ENCODE measurements around the gene LY86. TPM values are rescaled to one million over a fixed set of nuclear protein-coding genes. Genes with fewer than 3 reads are reported as not detected.

The LY86 gene
- total RNA-seq, 1 donor from 2014 or later = not detected

- no peak for DNase-seq
- no peak for TF ChIP-seq CTCF (IDR thresholded peaks at IDR 0.05; ENCODE audit: partially characterized antibody, unreplicated experiment)
- Mint-ChIP-seq H3K36me3 (ENCODE audit: unreplicated experiment) (peaks cover 12% of the 10 kb centered on the region), H3K4me3 (ENCODE audit: unreplicated experiment) (no peak overlapping the region), H3K9me3 (ENCODE audit: unreplicated experiment) (peaks cover 7% of the 10 kb centered on the region), H3K27ac (ENCODE audit: unreplicated experiment) (no peak overlapping the region), H3K4me1 (ENCODE audit: low read depth, unreplicated experiment) (peaks cover 12% of the 10 kb centered on the region), H3K27me3 (ENCODE audit: unreplicated experiment) (peaks cover 3% of the 10 kb centered on the region)
Measured at GRCh38 chr6:6585003-6585311, 3.6 kb upstream of the LY86 start.

DNA sequence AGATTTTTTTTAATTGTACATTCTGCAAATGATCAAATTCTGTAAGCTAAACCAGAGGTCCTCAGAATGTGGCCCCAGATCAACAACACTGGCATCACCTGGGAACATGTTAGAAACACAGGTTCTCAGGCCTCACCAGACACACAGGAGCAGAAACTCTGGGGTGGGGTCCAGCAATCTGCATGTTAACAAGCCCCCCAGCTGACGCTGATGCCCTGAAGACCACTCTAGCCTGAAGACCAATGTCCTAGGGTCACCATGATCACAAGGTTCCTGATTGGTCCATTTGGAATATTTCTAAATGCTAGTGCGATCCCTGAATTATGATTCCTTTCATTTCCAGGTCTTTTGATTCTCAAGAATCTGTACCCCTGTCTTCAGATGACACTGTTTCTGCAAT lies 2.4 kb upstream of the LY86 start:
- DNase-seq = no peak
- H3K27ac Mint-ChIP-seq (ENCODE audit: unreplicated experiment) = no peak overlapping the region
- H3K9me3 Mint-ChIP-seq (ENCODE audit: unreplicated experiment) = peaks cover 7% of the 10 kb centered on the region

DNA sequence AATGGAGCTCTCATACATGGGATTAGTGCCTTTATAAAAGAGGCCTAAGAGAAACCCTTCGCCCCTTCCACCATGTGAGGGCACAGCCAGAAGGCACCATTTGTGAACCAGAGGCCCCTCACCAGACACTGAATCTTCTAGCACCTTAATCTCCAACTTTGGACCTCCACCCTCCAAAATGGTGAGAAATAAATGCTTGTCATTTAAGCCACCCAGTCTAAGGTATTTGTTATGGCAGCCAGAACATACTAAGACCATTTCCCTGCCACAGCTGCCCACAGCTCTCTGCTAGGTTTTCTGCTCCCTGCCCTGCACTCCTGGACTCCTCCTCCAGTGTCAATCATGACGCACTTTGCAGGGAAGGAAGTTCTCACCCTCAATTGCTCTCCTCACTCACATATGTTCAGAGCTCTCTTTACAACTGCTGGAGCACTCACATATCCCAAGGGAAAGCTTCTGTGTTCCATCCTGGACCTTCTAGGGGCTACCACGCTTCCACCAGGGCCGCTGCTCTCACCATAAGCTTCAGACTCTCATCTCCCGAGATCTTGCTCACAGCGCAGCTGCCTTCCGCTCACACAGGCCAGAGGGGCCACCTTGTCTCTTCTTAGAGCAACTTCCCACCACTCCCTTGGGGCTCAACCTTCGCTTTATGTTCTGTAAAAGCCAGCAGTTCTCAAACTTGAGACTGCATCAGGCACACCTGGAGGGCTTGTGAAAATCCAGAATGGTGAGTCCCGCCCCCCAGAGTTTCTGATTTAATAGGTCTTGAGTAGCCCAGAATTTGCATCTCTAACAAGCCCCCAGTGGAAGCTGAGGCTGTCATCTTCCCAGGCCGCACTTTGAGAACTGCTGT lies 1.6 kb upstream of the LY86 start:
- peaks cover 7% of the 10 kb centered on the region for H3K9me3 Mint-ChIP-seq (ENCODE audit: unreplicated experiment)

More for the DNA sequence above, 2.4 kb upstream of the LY86 start:
- H3K27me3 Mint-ChIP-seq (ENCODE audit: unreplicated experiment) = peaks cover 3% of the 10 kb centered on the region
- no peak for TF ChIP-seq CTCF (IDR thresholded peaks at IDR 0.05; ENCODE audit: partially characterized antibody, unreplicated experiment)
- H3K4me1 Mint-ChIP-seq (ENCODE audit: low read depth, unreplicated experiment) = peaks cover 12% of the 10 kb centered on the region
- peaks cover 5% of the 10 kb centered on the region for H3K36me3 Mint-ChIP-seq (ENCODE audit: unreplicated experiment)
- H3K4me3 Mint-ChIP-seq (ENCODE audit: unreplicated experiment) = no peak overlapping the region

GRCh38 chr6:6587696-6588063 lies 840 bp upstream of the LY86 start:
- Mint-ChIP-seq H3K4me3 (ENCODE audit: unreplicated experiment) (no peak overlapping the region), H3K27ac (ENCODE audit: unreplicated experiment) (no peak overlapping the region), H3K27me3 (ENCODE audit: unreplicated experiment) (peaks cover 3% of the 10 kb centered on the region), H3K4me1 (ENCODE audit: low read depth, unreplicated experiment) (peaks cover 12% of the 10 kb centered on the region), H3K9me3 (ENCODE audit: unreplicated experiment) (peaks cover 7% of the 10 kb centered on the region), H3K36me3 (ENCODE audit: unreplicated experiment) (peaks cover 5% of the 10 kb centered on the region)
- TF ChIP-seq CTCF (IDR thresholded peaks at IDR 0.05; ENCODE audit: partially characterized antibody, unreplicated experiment) = no peak
- DNase-seq = no peak

More for the DNA sequence above, 1.6 kb upstream of the LY86 start:
- Mint-ChIP-seq H3K27me3 (ENCODE audit: unreplicated experiment) (peaks cover 3% of the 10 kb centered on the region), H3K36me3 (ENCODE audit: unreplicated experiment) (peaks cover 5% of the 10 kb centered on the region), H3K27ac (ENCODE audit: unreplicated experiment) (no peak overlapping the region), H3K4me3 (ENCODE audit: unreplicated experiment) (peak overlapping the region; percentile 11), H3K4me1 (ENCODE audit: low read depth, unreplicated experiment) (peaks cover 12% of the 10 kb centered on the region)
- DNase-seq = no peak
- no peak for TF ChIP-seq CTCF (IDR thresholded peaks at IDR 0.05; ENCODE audit: partially characterized antibody, unreplicated experiment)

DNA sequence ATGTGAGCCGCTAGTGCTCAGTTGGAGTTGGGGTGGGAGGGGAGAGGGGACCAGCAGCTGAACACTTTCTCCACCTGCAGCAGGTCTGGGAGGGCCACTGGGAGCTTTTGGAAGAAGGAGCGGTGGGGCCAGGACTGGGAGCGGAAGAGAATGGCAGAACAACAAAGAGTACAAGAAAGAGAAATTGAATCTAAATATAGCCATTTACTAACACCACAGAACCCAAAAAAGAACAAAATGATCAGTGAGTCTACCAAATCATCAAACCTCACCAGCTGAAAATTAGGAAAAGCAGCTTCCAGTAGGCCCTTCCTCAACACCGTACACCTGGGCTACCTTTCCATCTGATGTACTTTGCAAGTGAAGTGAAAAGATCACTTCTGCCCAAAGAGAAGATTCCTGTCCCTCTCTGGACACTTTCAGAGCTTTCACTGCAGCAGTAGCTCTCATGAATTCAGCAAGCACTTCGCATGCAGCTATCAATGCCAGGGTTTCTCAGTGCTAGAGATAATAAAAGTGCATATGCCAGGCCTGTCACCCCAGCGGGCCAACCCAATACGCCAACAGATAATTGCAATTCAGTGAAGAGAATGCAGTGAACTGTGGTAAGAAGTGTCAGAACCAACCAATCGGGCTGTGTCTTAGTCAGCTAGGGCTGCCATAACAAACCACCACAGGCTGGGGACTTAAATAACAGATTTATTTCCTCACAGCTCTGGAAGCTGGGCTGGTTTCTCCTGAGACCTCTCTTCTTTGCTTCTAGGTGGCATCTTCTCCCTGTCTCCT lies 597 bp downstream of the LY86 start:
- Mint-ChIP-seq H3K9me3 (ENCODE audit: unreplicated experiment) (peaks cover 7% of the 10 kb centered on the region), H3K4me3 (ENCODE audit: unreplicated experiment) (no peak overlapping the region), H3K27ac (ENCODE audit: unreplicated experiment) (no peak overlapping the region), H3K4me1 (ENCODE audit: low read depth, unreplicated experiment) (peaks cover 12% of the 10 kb centered on the region), H3K36me3 (ENCODE audit: unreplicated experiment) (no peaks in the 10 kb centered on the region), H3K27me3 (ENCODE audit: unreplicated experiment) (peaks cover 3% of the 10 kb centered on the region)
- TF ChIP-seq CTCF (IDR thresholded peaks at IDR 0.05; ENCODE audit: partially characterized antibody, unreplicated experiment) = no peak
- no peak for DNase-seq
